ENCODE measurements around the gene ARSB. TPM values are rescaled to one million over a fixed set of nuclear protein-coding genes. Genes with fewer than 3 reads are reported as not detected.

Gene ARSB
- total RNA-seq, 4 donors from 2014 or later = 23.0 to 109 (median 52.6) TPM

DNA sequence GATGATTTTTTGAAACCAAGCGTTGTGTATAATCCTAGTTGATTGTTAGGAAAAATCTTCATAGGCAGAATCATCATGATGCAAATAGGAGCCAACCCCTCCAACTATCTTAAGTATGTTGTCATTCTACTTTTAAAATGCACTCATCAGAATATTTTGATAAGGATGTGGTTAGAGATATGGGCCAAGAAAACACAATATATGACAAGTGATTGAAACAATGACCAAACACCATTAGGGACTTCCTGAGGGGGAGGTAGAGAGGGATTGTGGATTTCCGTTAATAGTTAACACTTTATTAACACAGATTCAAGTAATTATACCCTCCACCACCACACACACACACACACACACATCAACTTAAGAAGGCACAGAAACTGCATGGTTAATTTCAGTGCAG is 143.3 kb downstream of the ARSB start:
- WGBS, 2 donors (ENCODE audit: low coverage in 1 of 2) = 66 to 81% methylated on average over 2 of the region's 2 CpGs
- H3K4me3 ChIP-seq = no peak overlapping the region
- peaks cover 0 to 27% of the 10 kb centered on the region in 2 donors for H3K36me3 ChIP-seq
- no peaks in the 10 kb centered on the region for H3K4me1 ChIP-seq
- no peaks in the 10 kb centered on the region for H3K9me3 ChIP-seq
- no peak overlapping the region for H3K27ac ChIP-seq
- H3K27me3 ChIP-seq = no peaks in the 10 kb centered on the region
- ATAC-seq = no peak
- TF ChIP-seq EP300 (IDR thresholded peaks at IDR 0.05) (no peak), POLR2A (IDR thresholded peaks at IDR 0.05) (no peak), POLR2AphosphoS5 (IDR thresholded peaks at IDR 0.05) (no peak)
- TF ChIP-seq, protein P1, sequence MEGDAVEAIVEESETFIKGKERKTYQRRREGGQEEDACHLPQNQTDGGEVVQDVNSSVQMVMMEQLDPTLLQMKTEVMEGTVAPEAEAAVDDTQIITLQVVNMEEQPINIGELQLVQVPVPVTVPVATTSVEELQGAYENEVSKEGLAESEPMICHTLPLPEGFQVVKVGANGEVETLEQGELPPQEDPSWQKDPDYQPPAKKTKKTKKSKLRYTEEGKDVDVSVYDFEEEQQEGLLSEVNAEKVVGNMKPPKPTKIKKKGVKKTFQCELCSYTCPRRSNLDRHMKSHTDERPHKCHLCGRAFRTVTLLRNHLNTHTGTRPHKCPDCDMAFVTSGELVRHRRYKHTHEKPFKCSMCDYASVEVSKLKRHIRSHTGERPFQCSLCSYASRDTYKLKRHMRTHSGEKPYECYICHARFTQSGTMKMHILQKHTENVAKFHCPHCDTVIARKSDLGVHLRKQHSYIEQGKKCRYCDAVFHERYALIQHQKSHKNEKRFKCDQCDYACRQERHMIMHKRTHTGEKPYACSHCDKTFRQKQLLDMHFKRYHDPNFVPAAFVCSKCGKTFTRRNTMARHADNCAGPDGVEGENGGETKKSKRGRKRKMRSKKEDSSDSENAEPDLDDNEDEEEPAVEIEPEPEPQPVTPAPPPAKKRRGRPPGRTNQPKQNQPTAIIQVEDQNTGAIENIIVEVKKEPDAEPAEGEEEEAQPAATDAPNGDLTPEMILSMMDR (IDR thresholded peaks at IDR 0.05) = no peak

DNA sequence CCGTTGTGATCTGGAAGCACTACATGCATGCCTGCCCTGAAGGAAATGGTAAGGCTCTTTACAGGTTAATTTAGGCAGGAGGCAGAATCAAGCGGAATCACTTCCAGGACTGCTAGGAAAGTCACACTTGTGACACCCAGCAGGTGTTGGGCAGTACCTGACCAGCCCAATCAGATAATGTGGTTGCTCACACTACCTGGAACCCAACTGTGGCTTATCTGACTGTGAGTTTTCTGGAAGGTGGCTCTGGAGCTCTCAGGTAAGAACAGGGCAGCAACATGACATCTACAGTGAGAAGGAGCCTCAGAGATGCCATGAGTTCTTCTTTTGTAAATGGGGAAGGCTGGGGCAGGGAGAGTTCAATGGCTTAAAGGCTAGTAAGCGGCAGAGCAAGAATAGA is 146.4 kb downstream of the ARSB start:
- no peak for ATAC-seq
- TF ChIP-seq POLR2A (IDR thresholded peaks at IDR 0.05) (no peak), POLR2AphosphoS5 (IDR thresholded peaks at IDR 0.05) (no peak), EP300 (IDR thresholded peaks at IDR 0.05) (no peak)
- TF ChIP-seq, protein P1 (IDR thresholded peaks at IDR 0.05) = no peak
- H3K27me3 ChIP-seq = no peaks in the 10 kb centered on the region
- H3K36me3 ChIP-seq = peaks cover 0 to 39% of the 10 kb centered on the region in 2 donors
- H3K9me3 ChIP-seq = no peaks in the 10 kb centered on the region
- no peak overlapping the region for H3K4me3 ChIP-seq
- 100% methylated on average over 1 to 3 of the region's 3 CpGs for WGBS, 2 donors (ENCODE audit: low coverage in 1 of 2)
- H3K27ac ChIP-seq = no peak overlapping the region
- no peaks in the 10 kb centered on the region for H3K4me1 ChIP-seq

DNA sequence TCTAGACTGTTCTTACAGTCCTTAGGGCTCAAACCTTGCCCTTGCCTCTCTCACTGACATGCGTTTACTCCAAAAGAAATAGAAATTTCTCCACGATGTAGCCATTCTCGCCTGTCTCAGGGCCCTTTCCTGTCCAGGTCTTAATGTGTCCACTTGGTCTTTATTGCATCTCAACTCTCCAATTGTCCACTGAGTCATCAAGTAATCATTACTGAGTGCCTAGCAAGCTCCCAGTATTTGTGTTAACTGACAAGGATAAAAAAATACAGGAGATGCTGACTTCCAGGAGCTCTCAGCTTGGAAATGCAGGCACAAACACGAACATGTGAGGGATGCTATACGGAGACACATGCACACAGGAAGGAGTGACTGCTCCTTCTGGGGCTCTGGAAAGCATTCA is 147.3 kb downstream of the ARSB start:
- H3K9me3 ChIP-seq = no peaks in the 10 kb centered on the region
- peaks cover 0 to 42% of the 10 kb centered on the region in 2 donors for H3K36me3 ChIP-seq
- 81 to 97% methylated on average over 3 to 4 of the region's 5 CpGs for WGBS, 2 donors (ENCODE audit: low coverage in 1 of 2)
- H3K4me3 ChIP-seq = no peak overlapping the region
- no peak for ATAC-seq
- H3K27me3 ChIP-seq = no peaks in the 10 kb centered on the region
- no peaks in the 10 kb centered on the region for H3K4me1 ChIP-seq
- TF ChIP-seq, protein P1 (IDR thresholded peaks at IDR 0.05) = no peak
- no peak for TF ChIP-seq POLR2AphosphoS5 (IDR thresholded peaks at IDR 0.05)
- no peak for TF ChIP-seq EP300 (IDR thresholded peaks at IDR 0.05)
- TF ChIP-seq POLR2A (IDR thresholded peaks at IDR 0.05) = no peak
- no peak overlapping the region for H3K27ac ChIP-seq

DNA sequence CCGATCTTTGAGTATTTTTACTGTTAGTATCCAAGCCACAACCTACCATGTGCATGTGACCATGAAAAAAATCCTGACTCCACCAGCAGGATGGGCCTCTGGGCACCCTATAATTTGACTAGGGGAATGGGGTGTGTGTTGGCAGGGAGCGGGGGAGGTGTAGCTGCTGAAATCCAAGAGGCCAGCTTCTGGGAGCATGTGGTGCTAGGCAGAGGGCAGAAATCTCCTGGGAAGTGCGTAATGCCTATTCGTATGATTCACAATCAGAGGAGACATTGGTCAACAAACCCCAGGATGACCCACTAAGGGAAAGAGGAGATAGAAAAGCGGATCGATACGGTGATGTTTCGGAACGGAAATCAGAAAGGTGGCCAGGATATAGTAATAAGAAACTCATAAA is 149.9 kb downstream of the ARSB start:
- TF ChIP-seq EP300 (IDR thresholded peaks at IDR 0.05) (no peak), POLR2AphosphoS5 (IDR thresholded peaks at IDR 0.05) (no peak), POLR2A (IDR thresholded peaks at IDR 0.05) (no peak)
- TF ChIP-seq, protein P1 (IDR thresholded peaks at IDR 0.05) = no peak
- peaks cover 0 to 52% of the 10 kb centered on the region in 2 donors for H3K36me3 ChIP-seq
- H3K27ac ChIP-seq = no peak overlapping the region
- H3K9me3 ChIP-seq = no peaks in the 10 kb centered on the region
- H3K27me3 ChIP-seq = no peaks in the 10 kb centered on the region
- ATAC-seq = no peak
- H3K4me1 ChIP-seq = peaks cover 0 to 11% (median 6%) of the 10 kb centered on the region in 3 donors
- 84 to 96% methylated on average over 5 to 9 of the region's 9 CpGs for WGBS, 2 donors (ENCODE audit: low coverage in 1 of 2)
- no peak overlapping the region for H3K4me3 ChIP-seq

DNA sequence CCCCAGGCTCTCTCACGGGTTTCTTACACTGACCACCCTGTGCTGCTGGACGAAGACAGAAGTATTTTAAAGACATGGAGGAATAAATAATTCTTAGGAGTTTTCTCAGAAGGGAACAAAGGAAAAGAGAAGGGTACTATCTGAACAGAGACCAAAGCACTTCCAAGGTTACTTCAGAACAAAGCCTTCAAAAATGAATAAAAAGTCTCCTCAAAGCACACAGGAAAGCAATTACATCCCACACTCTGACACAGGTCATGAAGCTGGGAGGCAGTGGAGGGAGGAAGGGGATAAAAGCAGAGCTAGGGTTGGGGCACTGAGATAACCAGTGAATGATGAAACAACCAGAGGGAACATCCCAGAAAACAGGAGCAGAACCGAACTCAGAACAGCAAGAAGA is 151.8 kb downstream of the ARSB start:
- Histone ChIP-seq H3K27me3 (no peaks in the 10 kb centered on the region), H3K4me3 (no peak overlapping the region), H3K4me1 (peaks cover 0 to 15% (median 6%) of the 10 kb centered on the region in 3 donors), H3K27ac (no peak overlapping the region), H3K9me3 (no peaks in the 10 kb centered on the region), H3K36me3 (peaks cover 0 to 39% of the 10 kb centered on the region in 2 donors)
- 88 to 92% methylated on average over 1 of the region's 3 CpGs for WGBS, 2 donors (ENCODE audit: low coverage in 1 of 2)
- TF ChIP-seq POLR2A (IDR thresholded peaks at IDR 0.05) (no peak), EP300 (IDR thresholded peaks at IDR 0.05) (no peak), POLR2AphosphoS5 (IDR thresholded peaks at IDR 0.05) (no peak)
- TF ChIP-seq, protein P1 (IDR thresholded peaks at IDR 0.05) = no peak
- no peak for ATAC-seq

All from gastroesophageal sphincter (tissue), 4 donors.